ENCODE data around the gene MYBBP1A. TPM values are rescaled to one million over a fixed set of nuclear protein-coding genes. Genes with fewer than 3 reads are reported as not detected.

MYBBP1A gene
- total RNA-seq, 1 experiment from 2014 or later = 130 TPM

GRCh38 chr17:4554441-4554996 is 665 bp downstream of the MYBBP1A start:
- H3K27me3 ChIP-seq (ENCODE audit: insufficient read depth, low read length) = no peaks in the 10 kb centered on the region
- H3K4me3 ChIP-seq (replicated peaks in 1 of 2; ENCODE audit: low read depth in 1 of 2, low read length in 2 of 2) = peak overlapping the region; percentile 99 to 100
- H3K36me3 ChIP-seq (ENCODE audit: control insufficient read depth in 1 of 2, insufficient read depth in 2 of 2, low read length in 2 of 2) = peaks cover 22 to 50% of the 10 kb centered on the region in 2 experiments
- intact Hi-C loops (cut with micrococcal nuclease) = no loop called here
- H3K9me2 ChIP-seq (ENCODE audit: insufficient read depth) = no peaks in the 10 kb centered on the region
- peaks cover 61% of the 10 kb centered on the region for H3K79me2 ChIP-seq (ENCODE audit: insufficient read depth, low read length)
- TF ChIP-seq FOSL1 (IDR thresholded peaks at IDR 0.05; ENCODE audit: low read depth) (no peak), ZNF274 (IDR thresholded peaks at IDR 0.05; ENCODE audit: low read depth, low read length) (no peak), CEBPB (IDR thresholded peaks at IDR 0.05; ENCODE audit: low read depth) (no peak), EZH2 (IDR thresholded peaks at IDR 0.05) (no peak), JUND (IDR thresholded peaks at IDR 0.05) (no peak), ZFX (IDR thresholded peaks at IDR 0.05) (peak; percentile 12; the same call in 1 of the 2 replicates), SRF (IDR thresholded peaks at IDR 0.05; ENCODE audit: low read depth) (no peak)
- DNase-seq (ENCODE audit: low read depth, low spot score) = no peak
- BruUV-seq (replicated peaks) = no TSS peak
- POLR2A ChIA-PET = interaction anchor here (1.5 kb wide), 1 partner anchor 38 kb away, joined by 3 read pairs; no protein-coding TSS in a partner anchor
- RAD21 ChIA-PET (ENCODE audit: low non-redundant PET in 1 of 2, low total read pairs in 2 of 2, uncharacterized antibody in 2 of 2, unreplicated experiment in 2 of 2) = no interaction called here
- H3K9me3 ChIP-seq (ENCODE audit: control insufficient read depth in 1 of 2, insufficient read depth in 1 of 2, low read depth in 1 of 2, low read length in 2 of 2) = no peaks in the 10 kb centered on the region
- ATAC-seq = peak; percentile 28
- H2AFZ ChIP-seq (ENCODE audit: low read depth, low read length, poor library complexity, severe bottlenecking) = no peak overlapping the region
- peak overlapping the region; percentile 71 for H3K27ac ChIP-seq (ENCODE audit: low read depth, low read length)
- peak overlapping the region; percentile 92 for H3K4me2 ChIP-seq (ENCODE audit: low read length)
- CTCF ChIA-PET = interaction anchor here (1.3 kb wide), 1 partner anchor 13 kb away, joined by 16 read pairs; no protein-coding TSS in a partner anchor
- H3K9ac ChIP-seq (ENCODE audit: low read length) = peak overlapping the region; percentile 96
- H3K4me1 ChIP-seq (ENCODE audit: control insufficient read depth in 1 of 2, insufficient read depth in 2 of 2, low read length in 2 of 2) = peaks cover 6 to 23% of the 10 kb centered on the region in 2 experiments; a peak in 3 of 4 replicates
- H4K20me1 ChIP-seq (ENCODE audit: insufficient read depth) = no peaks in the 10 kb centered on the region

DNA sequence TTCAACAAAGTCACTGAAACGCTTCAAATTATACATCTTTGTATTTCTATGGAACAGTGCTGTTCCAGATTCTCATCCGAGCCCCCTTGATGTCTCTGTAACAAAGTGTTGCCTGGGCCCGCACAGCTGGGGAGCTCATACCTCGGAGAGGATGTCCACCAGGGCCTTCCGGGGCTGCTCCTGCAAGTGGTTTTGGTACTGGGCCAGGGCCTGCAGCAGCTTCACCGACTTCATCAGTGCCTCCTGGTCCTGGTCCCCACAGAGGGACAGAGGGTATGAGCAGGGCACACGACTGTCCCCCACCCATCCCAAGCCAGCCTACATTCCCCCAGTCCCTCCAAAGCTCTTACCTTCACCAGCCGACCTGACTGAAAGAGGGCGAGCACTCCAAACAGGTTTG is 1.5 kb downstream of the MYBBP1A start:
- intact Hi-C loops (cut with micrococcal nuclease) = no loop called here
- CTCF ChIA-PET = no interaction called here
- no TSS peak for BruUV-seq (replicated peaks)
- RAD21 ChIA-PET (ENCODE audit: low non-redundant PET in 1 of 2, low total read pairs in 2 of 2, uncharacterized antibody in 2 of 2, unreplicated experiment in 2 of 2) = no interaction called here
- Histone ChIP-seq H2AFZ (ENCODE audit: low read depth, low read length, poor library complexity, severe bottlenecking) (no peak overlapping the region), H3K4me3 (replicated peaks in 1 of 2; ENCODE audit: low read depth in 1 of 2, low read length in 2 of 2) (peak overlapping the region; percentile 99 to 100), H3K9me3 (ENCODE audit: control insufficient read depth in 1 of 2, insufficient read depth in 1 of 2, low read depth in 1 of 2, low read length in 2 of 2) (no peaks in the 10 kb centered on the region), H3K9me2 (ENCODE audit: insufficient read depth) (no peaks in the 10 kb centered on the region), H3K4me2 (ENCODE audit: low read length) (peak overlapping the region; percentile 92), H3K4me1 (ENCODE audit: control insufficient read depth in 1 of 2, insufficient read depth in 2 of 2, low read length in 2 of 2) (peaks cover 6 to 23% of the 10 kb centered on the region in 2 experiments; a peak in 3 of 4 replicates), H4K20me1 (ENCODE audit: insufficient read depth) (peaks cover 3% of the 10 kb centered on the region; the same call in 1 of the 2 replicates), H3K36me3 (ENCODE audit: control insufficient read depth in 1 of 2, insufficient read depth in 2 of 2, low read length in 2 of 2) (peaks cover 27 to 58% of the 10 kb centered on the region in 2 experiments), H3K9ac (ENCODE audit: low read length) (peak overlapping the region; percentile 96), H3K27ac (ENCODE audit: low read depth, low read length) (peak overlapping the region; percentile 71), H3K27me3 (ENCODE audit: insufficient read depth, low read length) (no peaks in the 10 kb centered on the region), H3K79me2 (ENCODE audit: insufficient read depth, low read length) (peaks cover 70% of the 10 kb centered on the region)
- POLR2A ChIA-PET = no interaction called here
- TF ChIP-seq, protein P1, sequence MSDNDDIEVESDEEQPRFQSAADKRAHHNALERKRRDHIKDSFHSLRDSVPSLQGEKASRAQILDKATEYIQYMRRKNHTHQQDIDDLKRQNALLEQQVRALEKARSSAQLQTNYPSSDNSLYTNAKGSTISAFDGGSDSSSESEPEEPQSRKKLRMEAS (IDR thresholded peaks at IDR 0.05) = no peak
- TF ChIP-seq, protein P2, sequence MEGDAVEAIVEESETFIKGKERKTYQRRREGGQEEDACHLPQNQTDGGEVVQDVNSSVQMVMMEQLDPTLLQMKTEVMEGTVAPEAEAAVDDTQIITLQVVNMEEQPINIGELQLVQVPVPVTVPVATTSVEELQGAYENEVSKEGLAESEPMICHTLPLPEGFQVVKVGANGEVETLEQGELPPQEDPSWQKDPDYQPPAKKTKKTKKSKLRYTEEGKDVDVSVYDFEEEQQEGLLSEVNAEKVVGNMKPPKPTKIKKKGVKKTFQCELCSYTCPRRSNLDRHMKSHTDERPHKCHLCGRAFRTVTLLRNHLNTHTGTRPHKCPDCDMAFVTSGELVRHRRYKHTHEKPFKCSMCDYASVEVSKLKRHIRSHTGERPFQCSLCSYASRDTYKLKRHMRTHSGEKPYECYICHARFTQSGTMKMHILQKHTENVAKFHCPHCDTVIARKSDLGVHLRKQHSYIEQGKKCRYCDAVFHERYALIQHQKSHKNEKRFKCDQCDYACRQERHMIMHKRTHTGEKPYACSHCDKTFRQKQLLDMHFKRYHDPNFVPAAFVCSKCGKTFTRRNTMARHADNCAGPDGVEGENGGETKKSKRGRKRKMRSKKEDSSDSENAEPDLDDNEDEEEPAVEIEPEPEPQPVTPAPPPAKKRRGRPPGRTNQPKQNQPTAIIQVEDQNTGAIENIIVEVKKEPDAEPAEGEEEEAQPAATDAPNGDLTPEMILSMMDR (IDR thresholded peaks at IDR 0.05 in 2 of 3, conservative IDR thresholded peaks at IDR 0.05 in 1 of 3; ENCODE audit: borderline replicate concordance in 1 of 3, insufficient read depth in 1 of 3, low read depth in 2 of 3, low read length in 2 of 3) = no peak
- TF ChIP-seq TCF7L2 (IDR thresholded peaks at IDR 0.05; ENCODE audit: borderline replicate concordance, extremely low read depth, insufficient read depth, insufficient read length) (no peak), ZFX (IDR thresholded peaks at IDR 0.05) (no peak)
- no peak for ATAC-seq
- DNase-seq (ENCODE audit: low read depth, low spot score) = no peak
